ENCODE data around the gene PDGFRB. TPM values are rescaled to one million over a fixed set of nuclear protein-coding genes. Genes with fewer than 3 reads are reported as not detected.

Gene PDGFRB
- total and polyA plus RNA-seq, 2 of the 4 experiments (the other 2 are of a cell fraction): 108 to 124 TPM

GRCh38 chr5:150109921-150110320 is 45.7 kb downstream of the PDGFRB start:
- Histone ChIP-seq H3K4ac (ENCODE audit: low read depth, low read length) (peak overlapping the region; percentile 60; the same call in 1 of the 2 replicates), H3K14ac (replicated peaks; ENCODE audit: low read depth, low read length) (no peak overlapping the region), H2AFZ (replicated peaks; ENCODE audit: low read length, poor library complexity) (no peak overlapping the region), H3K23ac (ENCODE audit: low read depth, low read length) (no peak overlapping the region), H3K27ac (ENCODE audit: insufficient read depth, low read length) (no peak overlapping the region), H3K9me1 (ENCODE audit: insufficient read depth, low read length) (peaks cover 29% of the 10 kb centered on the region), H4K20me1 (ENCODE audit: insufficient read depth, low read length) (peaks cover 4% of the 10 kb centered on the region; the same call in 1 of the 2 replicates), H3K9me3 (ENCODE audit: control insufficient read depth, insufficient read depth, low read length) (no peaks in the 10 kb centered on the region), H4K91ac (ENCODE audit: insufficient read depth, low read depth, low read length) (no peak overlapping the region), H3K4me3 (ENCODE audit: insufficient read depth, low read depth, low read length) (no peak overlapping the region), H3K4me1 (ENCODE audit: control insufficient read depth, insufficient read depth, low read length) (peaks cover 27% of the 10 kb centered on the region), H3K18ac (ENCODE audit: low read depth, low read length) (no peak overlapping the region), H3K79me1 (ENCODE audit: low read depth in 1 of 2, low read length in 2 of 2) (no peaks in the 10 kb centered on the region), H3K56ac (ENCODE audit: extremely low read depth, insufficient read depth, low read length) (no peak overlapping the region), H3K36me3 (ENCODE audit: control insufficient read depth, insufficient read depth, low read length) (peaks cover 11% of the 10 kb centered on the region; the same call in 1 of the 2 replicates), H2BK120ac (ENCODE audit: low read depth, low read length) (peak overlapping the region; percentile 32; the same call in 1 of the 2 replicates), H3K27me3 (ENCODE audit: control insufficient read depth, insufficient read depth, low read length) (no peaks in the 10 kb centered on the region), H2BK15ac (ENCODE audit: low read depth, low read length) (no peak overlapping the region), H3K9ac (ENCODE audit: low read depth, low read length) (no peak overlapping the region), H4K8ac (ENCODE audit: low read depth in 2 of 2, low read length in 2 of 2) (no peak overlapping the region), H2BK20ac (ENCODE audit: low read depth, low read length) (peak overlapping the region; percentile 22; the same call in 1 of the 2 replicates), H4K5ac (ENCODE audit: low read depth, low read length) (no peak overlapping the region), H3K4me2 (ENCODE audit: low read depth, low read length) (no peak overlapping the region), H2AK9ac (replicated peaks; ENCODE audit: low read depth, low read length, poor library complexity) (no peak overlapping the region), H2BK5ac (ENCODE audit: low read depth, low read length, poor library complexity, severe bottlenecking) (no peak overlapping the region), H2AK5ac (ENCODE audit: low read depth, low read length) (0 out of 2 replicates have a peak overlapping the region, but pooled peaks have one; percentile 28)
- no TSS peak for BruUV-seq (replicated peaks)
- in situ Hi-C loops (cut with MboI; ENCODE audit: low sequenced_read_pairs): no loop called here
- DNase-seq (no peak), ATAC-seq (ENCODE audit: low read depth) (no peak)
- ChIA-PET POLR2A (ENCODE audit: unreplicated experiment) (interaction anchor here (0.6 kb wide), 1 partner anchor 99 kb away, joined by 3 read pairs; no protein-coding TSS in a partner anchor), CTCF (no interaction called here)
- dilution Hi-C loops (cut with HindIII; ENCODE audit: low sequenced_read_pairs, unreplicated experiment): no loop called here
- TF ChIP-seq SMC3 (IDR thresholded peaks at IDR 0.05; ENCODE audit: low read depth, low read length): no peak
- intact Hi-C loops (cut with micrococcal nuclease): loop anchor here (2.0 to 10.0 kb wide), 3 partner anchors 43 to 275 kb away; no protein-coding TSS in a partner anchor
- 90% methylated on average over 3 of the region's 4 CpGs; no CpG with 5 or more reads in 1 of the 2 experiments for WGBS, 2 experiments (ENCODE audit: extremely low coverage in 2 of 2, insufficient read length in 1 of 2)
